ENCODE data around the gene RGS1. TPM values are rescaled to one million over a fixed set of nuclear protein-coding genes. Genes with fewer than 3 reads are reported as not detected.

RGS1 gene
- polyA plus RNA-seq, 3 donors = 2.4 to 17.7 (median 15.7) TPM

DNA sequence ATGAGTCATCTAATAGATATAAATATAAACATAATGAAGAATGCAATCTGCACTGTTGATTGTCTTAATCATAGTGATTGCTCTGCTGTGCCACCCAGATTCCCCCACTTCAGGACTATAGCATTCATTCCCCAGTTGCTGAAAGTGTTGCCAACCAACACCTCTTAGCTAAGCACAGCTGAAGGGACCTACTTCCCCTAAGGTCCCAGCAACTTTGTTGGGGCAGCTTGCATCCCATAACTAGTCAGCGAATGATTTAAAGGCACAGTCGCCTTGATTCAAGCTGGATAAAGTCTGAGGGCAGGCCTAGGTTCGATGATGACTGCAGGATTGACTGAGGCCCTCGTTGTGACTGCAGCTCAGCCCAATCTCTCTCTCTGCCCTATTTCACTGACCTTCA is 14.3 kb upstream of the RGS1 start:
- no peaks in the 10 kb centered on the region for H3K4me1 ChIP-seq (ENCODE audit: control insufficient read depth in 1 of 2, insufficient read depth in 2 of 2, low read length in 2 of 2)
- no peaks in the 10 kb centered on the region for H3K36me3 ChIP-seq (replicated peaks in 1 of 2; ENCODE audit: control insufficient read depth in 1 of 2, insufficient read depth in 2 of 2, low read length in 2 of 2)
- H3K4me2 ChIP-seq (replicated peaks; ENCODE audit: extremely low read depth, low read length, poor library complexity, severe bottlenecking) = no peak overlapping the region
- H3K27ac ChIP-seq (ENCODE audit: low read depth in 1 of 2, low read length in 2 of 2) = no peak overlapping the region
- no peaks in the 10 kb centered on the region for H4K20me1 ChIP-seq (ENCODE audit: insufficient read depth, low read length)
- 96% methylated on average over 4 of the region's 4 CpGs for WGBS (ENCODE audit: insufficient coverage)
- no peaks in the 10 kb centered on the region for H3K27me3 Mint-ChIP-seq (ENCODE audit: low read depth in 3 of 3)
- DNase-seq = no peak
- H3K4me3 ChIP-seq (replicated peaks in 1 of 3; ENCODE audit: low read depth in 2 of 3, low read length in 3 of 3) = no peak overlapping the region
- no peaks in the 10 kb centered on the region for H3K36me3 Mint-ChIP-seq
- intact Hi-C loops (cut with micrococcal nuclease) = no loop called here
- H2AFZ ChIP-seq (ENCODE audit: insufficient read depth, low read depth, low read length, poor library complexity, severe bottlenecking) = no peak overlapping the region
- H3K27ac Mint-ChIP-seq = peak overlapping the region in 1 of 7 donors; percentile 22
- no peaks in the 10 kb centered on the region for H3K9me3 Mint-ChIP-seq
- no peaks in the 10 kb centered on the region for H3K79me2 ChIP-seq (ENCODE audit: insufficient read depth, low read length)
- no peak overlapping the region for H3K9ac ChIP-seq (ENCODE audit: insufficient read depth, low read length, poor library complexity, severe bottlenecking)
- H3K4me3 Mint-ChIP-seq = no peak overlapping the region
- TF ChIP-seq, protein P1, sequence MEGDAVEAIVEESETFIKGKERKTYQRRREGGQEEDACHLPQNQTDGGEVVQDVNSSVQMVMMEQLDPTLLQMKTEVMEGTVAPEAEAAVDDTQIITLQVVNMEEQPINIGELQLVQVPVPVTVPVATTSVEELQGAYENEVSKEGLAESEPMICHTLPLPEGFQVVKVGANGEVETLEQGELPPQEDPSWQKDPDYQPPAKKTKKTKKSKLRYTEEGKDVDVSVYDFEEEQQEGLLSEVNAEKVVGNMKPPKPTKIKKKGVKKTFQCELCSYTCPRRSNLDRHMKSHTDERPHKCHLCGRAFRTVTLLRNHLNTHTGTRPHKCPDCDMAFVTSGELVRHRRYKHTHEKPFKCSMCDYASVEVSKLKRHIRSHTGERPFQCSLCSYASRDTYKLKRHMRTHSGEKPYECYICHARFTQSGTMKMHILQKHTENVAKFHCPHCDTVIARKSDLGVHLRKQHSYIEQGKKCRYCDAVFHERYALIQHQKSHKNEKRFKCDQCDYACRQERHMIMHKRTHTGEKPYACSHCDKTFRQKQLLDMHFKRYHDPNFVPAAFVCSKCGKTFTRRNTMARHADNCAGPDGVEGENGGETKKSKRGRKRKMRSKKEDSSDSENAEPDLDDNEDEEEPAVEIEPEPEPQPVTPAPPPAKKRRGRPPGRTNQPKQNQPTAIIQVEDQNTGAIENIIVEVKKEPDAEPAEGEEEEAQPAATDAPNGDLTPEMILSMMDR (IDR thresholded peaks at IDR 0.05) = no peak
- no peaks in the 10 kb centered on the region for H3K27me3 ChIP-seq (ENCODE audit: control insufficient read depth in 2 of 2, insufficient read depth in 2 of 2, low read length in 2 of 2)
- H3K9me3 ChIP-seq (replicated peaks in 1 of 2; ENCODE audit: control insufficient read depth in 1 of 2, insufficient read depth in 1 of 2, low read length in 2 of 2) = no peaks in the 10 kb centered on the region
- no peaks in the 10 kb centered on the region for H3K4me1 Mint-ChIP-seq

DNA sequence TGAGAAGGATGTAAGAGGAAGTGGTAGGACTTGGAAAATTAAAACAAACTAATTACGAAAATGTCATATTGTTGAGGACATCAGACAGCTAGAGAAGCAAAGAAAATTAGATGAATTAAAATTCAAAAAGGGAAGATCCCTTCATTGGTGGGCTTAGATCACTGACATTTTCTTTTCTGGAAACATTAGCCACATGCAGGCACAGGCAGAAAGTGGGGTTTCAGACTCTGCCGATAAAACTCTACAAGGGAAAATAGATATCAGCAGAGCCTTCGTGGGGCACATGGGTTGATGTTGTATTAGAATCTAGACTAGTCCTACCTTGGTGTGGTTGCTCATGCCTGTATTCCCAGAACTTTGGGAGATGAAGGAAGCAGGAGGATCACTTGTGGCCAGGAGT is 12.4 kb upstream of the RGS1 start:
- no peak overlapping the region for H3K27ac ChIP-seq (ENCODE audit: low read depth in 1 of 2, low read length in 2 of 2)
- TF ChIP-seq, protein P1 (IDR thresholded peaks at IDR 0.05) = no peak
- no peak overlapping the region for H3K4me2 ChIP-seq (replicated peaks; ENCODE audit: extremely low read depth, low read length, poor library complexity, severe bottlenecking)
- no peaks in the 10 kb centered on the region for H3K79me2 ChIP-seq (ENCODE audit: insufficient read depth, low read length)
- H3K36me3 Mint-ChIP-seq = no peaks in the 10 kb centered on the region
- no peak overlapping the region for H3K9ac ChIP-seq (ENCODE audit: insufficient read depth, low read length, poor library complexity, severe bottlenecking)
- no peak for DNase-seq
- intact Hi-C loops (cut with micrococcal nuclease) = no loop called here
- no peaks in the 10 kb centered on the region for H3K9me3 Mint-ChIP-seq
- H2AFZ ChIP-seq (ENCODE audit: insufficient read depth, low read depth, low read length, poor library complexity, severe bottlenecking) = no peak overlapping the region
- no peaks in the 10 kb centered on the region for H3K4me1 ChIP-seq (ENCODE audit: control insufficient read depth in 1 of 2, insufficient read depth in 2 of 2, low read length in 2 of 2)
- H3K36me3 ChIP-seq (replicated peaks in 1 of 2; ENCODE audit: control insufficient read depth in 1 of 2, insufficient read depth in 2 of 2, low read length in 2 of 2) = no peaks in the 10 kb centered on the region
- no peak overlapping the region for H3K4me3 ChIP-seq (replicated peaks in 1 of 3; ENCODE audit: low read depth in 2 of 3, low read length in 3 of 3)
- H3K9me3 ChIP-seq (replicated peaks in 1 of 2; ENCODE audit: control insufficient read depth in 1 of 2, insufficient read depth in 1 of 2, low read length in 2 of 2) = no peaks in the 10 kb centered on the region
- no peaks in the 10 kb centered on the region for H3K4me1 Mint-ChIP-seq
- WGBS (ENCODE audit: insufficient coverage) = 100% methylated on average over 1 of the region's 3 CpGs
- H4K20me1 ChIP-seq (ENCODE audit: insufficient read depth, low read length) = no peaks in the 10 kb centered on the region
- no peaks in the 10 kb centered on the region for H3K27me3 ChIP-seq (ENCODE audit: control insufficient read depth in 2 of 2, insufficient read depth in 2 of 2, low read length in 2 of 2)
- H3K27me3 Mint-ChIP-seq (ENCODE audit: low read depth in 3 of 3) = no peaks in the 10 kb centered on the region
- H3K4me3 Mint-ChIP-seq = no peak overlapping the region
- no peak overlapping the region for H3K27ac Mint-ChIP-seq

All from CD14-positive monocyte (primary cell).